Left forelimb (tissue), 1 donor: ENCODE measurements around the gene NUDT15.
"Not testable (repeated sequence)": the region's sequence is repeated elsewhere in the genome, so short reads cannot be mapped to it uniquely, and the experiment has no call there.

Experiments used
- DNase-seq: peaks from one replicate; pipeline ENCODE4 v3.0.0-alpha.2; 2018; ENCODE audit warnings: low spot score

NUDT15 gene

DNA sequence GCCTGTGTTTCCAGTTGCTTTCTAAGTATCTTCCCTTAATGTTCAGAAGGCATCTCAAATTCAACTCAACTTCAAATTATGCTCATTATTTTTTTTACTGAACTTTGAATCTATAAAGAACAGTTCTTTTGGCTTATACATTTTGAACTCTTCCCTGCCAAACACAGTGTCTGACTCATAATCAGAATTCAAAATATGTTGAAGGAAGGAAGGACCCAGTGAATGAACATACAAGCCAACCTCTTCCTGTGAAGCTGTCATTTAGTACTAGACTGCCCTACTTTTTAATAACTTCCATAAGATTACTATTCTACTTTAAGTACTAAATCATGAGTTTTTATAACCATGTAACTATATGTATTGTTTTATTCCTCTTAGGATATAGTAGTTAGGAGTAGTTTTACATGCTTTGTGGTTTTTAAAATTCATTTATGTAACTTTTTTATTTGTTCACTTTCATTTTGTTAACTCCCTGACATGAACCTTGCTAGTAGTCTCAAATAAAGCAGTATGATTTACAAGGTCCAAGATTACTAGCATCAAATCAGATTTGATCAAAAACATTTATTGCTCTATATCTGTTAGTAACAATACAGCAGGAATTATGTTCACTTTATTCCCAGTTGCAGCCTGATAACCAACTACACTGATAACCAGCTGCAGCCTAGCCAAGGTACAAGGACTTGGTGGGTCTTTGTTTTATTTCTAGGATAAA lies 6.4 kb downstream of the NUDT15 start:
- no peak for DNase-seq

DNA sequence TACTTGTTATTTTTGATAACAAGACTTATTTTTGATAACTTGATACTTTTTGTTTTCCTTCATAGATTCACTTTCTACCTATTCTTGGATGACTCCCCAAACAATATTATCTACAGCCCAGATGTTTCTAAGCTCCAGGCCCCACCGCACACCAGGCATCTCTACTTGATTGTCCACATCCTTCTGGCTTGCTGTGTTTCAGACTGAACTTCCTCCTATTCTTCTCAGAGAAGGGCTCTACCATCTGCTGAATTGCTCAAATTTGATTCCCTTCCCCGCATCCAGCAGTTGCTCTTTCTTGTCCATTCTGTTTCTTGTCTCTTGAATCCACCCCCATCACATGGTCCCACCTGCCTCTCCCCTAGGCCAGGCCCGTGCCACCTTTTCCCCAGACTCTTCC lies 13.0 kb downstream of the NUDT15 start:
- DNase-seq, result no peak

DNA sequence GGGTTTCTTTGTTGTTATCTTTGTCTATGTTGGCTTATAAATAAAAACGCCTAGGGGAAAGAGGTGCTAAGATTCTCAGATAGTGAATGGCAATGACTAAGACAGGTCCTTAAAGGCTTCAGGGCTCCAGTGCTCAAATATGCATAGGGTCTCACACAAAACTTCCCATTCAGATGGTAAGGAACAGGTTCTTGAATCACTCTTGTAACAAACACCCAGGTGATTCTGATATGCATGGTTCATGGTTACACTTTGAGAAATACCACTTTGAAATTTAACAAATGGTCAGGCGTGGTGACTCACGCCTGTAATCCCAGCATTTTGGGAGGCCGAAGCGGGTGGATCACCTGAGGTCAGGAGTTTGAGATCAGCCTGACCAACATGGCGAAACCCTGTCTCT lies 17.1 kb downstream of the NUDT15 start:
- no peak for DNase-seq

DNA sequence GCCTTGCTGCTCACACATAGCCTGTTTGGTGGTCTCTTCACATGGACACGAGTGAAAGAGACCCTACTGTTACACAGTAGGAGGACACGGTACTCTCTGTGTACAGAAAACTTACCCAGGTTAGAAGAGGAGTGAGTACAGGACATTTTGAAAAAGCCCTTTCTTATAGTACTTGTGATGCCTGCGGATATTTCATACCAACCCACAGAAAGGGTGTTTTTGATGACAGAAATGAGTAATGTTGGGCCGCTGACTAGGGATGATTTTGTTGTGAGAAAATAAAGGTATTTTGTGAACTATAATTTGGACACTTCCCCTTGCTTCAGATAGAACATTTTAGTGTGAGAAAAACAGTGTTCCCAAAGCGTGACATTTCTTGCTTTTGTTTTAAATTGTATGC lies 18.2 kb downstream of the NUDT15 start:
- no peak for DNase-seq

DNA sequence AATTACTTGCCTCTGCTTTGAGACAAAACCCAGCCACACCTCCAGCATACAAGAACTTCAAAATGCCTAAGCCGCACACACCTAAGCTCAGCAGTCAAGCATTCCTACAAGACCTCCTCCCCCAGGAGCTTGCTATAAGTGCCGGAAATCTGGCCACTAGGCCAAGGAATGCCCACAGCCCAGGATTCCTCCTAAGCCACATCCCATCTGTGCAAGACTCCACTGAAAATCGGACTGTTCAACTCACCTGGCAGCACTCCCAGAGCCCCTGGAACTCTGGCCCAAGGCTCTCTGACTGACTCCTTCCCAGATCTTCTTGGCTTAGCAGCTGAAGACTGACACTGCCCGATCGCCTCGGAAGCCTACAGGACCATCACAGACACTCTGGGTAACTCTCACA lies 21.0 kb downstream of the NUDT15 start:
- not testable (repeated sequence) for DNase-seq

DNA sequence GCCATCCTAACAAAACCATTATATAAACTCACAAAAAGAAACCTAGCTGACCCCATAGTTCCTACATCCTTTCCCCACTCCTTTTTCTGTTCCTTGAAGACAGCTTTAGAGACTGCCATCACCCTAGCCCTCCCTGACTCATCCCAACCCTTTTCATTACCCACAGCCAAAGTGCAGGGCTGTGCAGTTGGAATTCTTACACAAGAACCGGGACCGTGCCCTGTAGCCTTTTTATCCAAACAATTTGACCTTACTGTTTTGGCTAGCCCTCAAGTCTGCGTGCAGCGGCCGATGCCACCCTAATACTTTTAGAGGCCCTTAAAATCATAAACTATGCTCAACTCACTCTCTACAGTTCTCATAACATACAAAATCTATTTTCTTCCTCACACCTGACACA lies 22.4 kb downstream of the NUDT15 start:
- DNase-seq, result not testable (repeated sequence)

DNA sequence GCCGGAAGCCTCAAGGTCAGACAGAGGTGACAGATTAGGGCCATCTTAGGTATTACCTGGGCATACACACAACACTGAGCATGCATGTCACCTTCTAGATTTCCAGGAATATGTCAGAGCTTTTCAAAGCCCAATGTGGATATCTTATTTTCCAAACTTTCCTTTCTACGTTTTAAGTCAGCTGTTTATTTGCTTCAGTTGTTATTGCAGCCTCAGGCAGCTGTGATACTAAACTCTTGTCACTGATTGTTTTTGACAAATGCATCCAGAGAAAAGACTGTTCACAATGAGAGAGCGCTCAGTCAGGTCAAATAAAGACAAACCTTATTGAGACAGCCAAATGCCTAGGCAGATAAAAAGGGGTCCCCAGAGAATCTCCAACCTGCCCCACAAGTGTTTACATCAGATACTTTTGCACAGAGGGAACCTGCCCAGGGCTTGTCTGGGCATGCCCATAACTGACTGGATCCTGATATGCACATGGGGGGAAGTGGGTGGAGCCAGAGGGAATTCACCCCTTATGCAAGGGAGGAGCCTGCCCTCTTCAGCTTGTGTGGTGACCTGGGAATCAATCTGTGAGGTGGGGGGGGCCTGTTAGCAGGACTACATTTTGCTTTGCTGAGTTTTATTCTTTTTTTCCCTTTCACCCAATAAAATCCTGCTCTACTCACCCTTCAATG lies 28.9 kb downstream of the NUDT15 start:
- no peak for DNase-seq

DNA sequence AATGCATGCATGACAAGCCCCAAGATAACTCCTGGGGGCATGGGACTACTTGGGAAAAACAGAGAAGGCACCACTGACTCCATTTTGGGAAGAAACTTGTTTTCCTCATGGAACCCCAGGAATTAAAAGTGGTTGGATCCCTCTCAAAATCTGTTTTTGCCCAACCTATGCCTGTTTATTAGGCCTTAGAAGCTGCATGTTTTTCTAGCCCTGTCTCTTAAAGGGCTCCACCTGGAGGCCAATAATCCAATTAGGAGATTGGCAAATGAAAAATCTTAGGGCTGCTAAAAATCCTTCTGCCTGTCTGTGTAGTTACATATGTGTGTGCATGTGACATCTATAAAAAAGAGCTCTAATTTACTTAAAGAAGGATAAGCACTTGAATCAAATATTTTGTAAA lies 30.5 kb downstream of the NUDT15 start:
- no peak for DNase-seq

DNA sequence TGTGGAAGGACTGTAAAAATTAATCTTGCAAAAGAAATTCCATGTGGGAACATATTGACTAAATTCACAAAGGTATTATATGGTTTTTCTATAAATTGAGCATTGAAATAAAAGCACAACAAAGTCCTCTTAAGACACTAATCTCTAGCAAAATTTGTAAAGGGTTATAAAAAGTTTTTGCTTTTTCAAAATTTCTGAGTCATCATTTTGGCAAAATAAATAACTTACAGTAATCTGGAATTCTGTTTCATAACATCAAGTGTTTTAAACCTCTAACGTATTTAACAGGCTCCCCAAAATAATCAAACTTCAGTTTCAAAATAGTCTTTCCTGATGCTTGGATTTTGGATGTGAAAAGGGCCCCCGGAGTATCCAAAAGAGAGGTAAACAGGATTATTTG lies 31.4 kb downstream of the NUDT15 start:
- no peak for DNase-seq

DNA sequence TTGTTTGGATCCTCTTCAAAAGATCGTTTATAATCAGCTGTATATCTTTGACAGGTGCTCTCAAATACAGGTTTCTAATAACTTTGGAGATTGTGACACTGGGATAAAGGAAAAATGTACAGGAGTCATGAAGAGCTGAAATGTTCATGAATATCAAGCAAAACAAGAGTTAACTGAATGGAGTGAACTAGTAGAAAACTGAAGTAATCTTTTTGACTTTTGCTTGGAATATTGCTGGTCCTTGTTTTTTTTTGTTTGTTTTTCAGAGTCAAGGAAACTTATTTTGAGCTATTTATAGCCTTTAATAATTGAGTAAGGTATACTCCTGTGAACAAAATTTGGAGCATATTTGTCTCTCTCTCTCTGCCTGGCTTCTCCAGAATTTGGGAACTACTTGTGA lies 32.0 kb downstream of the NUDT15 start:
- DNase-seq, result no peak

DNA sequence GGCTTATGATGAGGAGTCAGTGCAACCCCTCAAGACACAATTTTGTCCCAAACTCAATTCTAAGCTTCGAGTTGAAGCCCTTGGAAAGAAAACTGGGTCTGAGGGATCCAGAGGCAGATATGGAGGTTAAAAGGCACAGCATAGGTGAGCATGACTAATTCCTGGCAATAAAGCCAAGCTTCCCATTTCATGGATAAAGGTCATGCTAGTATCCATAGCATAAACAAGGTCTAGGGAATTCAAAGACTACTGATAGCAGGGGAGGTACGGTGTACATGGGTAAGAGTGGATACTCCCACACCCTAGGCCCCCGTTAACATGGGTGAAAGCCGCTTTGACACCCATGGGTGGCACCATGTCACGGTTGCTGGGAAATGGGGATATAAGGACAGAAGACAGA lies 33.4 kb downstream of the NUDT15 start:
- no peak for DNase-seq

DNA sequence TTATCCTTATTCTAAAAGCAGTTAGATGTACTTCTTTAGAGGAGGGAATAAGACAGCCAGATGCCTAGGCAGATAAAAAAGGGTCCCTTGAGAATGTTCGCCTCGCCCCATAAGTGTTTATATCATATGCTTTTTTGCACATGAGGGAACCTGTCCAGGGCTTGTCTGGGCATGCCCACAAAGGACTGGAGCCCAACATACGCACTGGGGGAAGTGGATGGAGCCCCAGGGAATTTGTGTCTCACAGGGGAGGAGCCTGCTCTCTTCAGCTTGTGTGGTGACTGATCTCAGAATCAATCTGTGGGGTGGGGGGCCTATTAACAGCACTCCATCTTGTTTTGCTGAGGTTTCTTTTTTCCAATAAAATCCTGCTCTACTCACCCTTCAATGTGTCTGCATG lies 34.8 kb downstream of the NUDT15 start:
- no peak for DNase-seq

DNA sequence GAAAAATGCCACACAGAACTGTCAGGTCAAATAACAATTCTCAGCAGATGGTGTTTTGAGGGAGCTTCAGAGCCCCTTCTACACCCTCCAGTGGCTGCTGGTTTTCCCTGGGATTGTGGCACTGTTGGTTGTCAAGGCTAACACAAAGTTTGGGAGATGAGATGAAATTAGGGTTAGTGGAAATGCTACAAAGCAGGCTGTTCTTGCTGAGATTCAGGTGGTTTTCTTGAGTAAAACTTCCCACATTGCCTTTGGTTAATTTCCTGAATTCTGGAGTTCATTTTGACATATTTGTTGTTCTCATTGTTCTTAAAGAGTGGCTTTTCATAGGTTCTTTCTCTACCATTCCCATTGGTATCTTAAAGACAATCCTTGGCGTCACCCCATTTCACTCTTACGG lies 35.3 kb downstream of the NUDT15 start:
- no peak for DNase-seq

DNA sequence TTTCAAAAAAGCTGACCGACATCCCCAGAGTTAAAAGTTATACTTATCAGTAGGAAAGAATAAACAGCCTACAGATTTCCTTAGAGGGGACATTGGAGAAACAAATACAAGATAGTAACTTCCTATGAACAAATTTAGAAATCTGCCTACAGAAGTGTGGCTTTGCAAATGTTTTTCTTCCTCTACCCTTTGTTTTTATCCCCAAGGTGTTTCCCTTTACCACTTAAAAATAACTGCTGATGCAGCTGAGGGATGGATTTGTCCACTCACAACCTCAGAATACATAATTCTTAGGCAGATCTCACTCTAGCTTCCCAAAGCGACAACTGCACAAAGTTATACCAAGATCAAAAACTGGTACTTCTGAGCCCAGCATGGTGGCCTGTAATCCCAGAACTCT lies 36.5 kb downstream of the NUDT15 start:
- DNase-seq, result no peak

DNA sequence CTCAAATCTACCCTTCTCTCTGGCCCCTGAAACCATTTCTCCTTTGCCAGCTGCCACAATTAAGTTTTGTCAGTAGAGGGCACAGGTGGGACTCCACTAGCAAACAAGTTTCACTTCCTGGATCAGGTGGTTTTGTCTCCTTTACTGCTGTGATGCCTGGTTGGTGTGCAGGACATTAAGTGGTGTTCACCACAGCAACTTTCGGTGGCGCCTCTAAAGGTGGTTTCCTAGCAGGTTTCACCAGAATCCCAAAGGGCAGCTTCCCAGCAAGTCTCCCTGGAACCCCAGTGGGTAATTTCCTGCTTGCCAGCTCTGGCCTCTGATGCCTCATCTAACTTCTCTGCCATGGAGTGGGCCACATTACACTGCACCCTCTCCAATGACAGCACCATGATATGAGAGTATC lies 40.7 kb downstream of the NUDT15 start:
- DNase-seq, result no peak

DNA sequence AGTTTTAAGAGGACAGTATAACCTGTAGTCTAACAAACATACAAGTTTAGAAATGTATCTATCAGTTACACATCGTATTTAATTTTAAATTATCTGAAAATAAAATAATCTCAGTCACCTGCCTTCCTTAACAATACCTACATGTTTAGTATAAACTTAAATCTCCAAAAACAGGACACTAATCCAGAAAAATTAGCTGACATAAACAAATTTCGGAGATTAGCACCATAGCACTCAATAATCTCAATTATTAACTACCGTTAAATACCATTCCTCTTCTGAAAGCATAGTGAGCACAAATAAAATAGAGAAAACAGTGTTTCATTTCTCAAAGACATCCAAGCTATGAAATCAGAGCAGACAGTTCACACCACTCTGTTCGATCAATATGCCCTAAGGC lies 44.2 kb downstream of the NUDT15 start:
- DNase-seq, result no peak

DNA sequence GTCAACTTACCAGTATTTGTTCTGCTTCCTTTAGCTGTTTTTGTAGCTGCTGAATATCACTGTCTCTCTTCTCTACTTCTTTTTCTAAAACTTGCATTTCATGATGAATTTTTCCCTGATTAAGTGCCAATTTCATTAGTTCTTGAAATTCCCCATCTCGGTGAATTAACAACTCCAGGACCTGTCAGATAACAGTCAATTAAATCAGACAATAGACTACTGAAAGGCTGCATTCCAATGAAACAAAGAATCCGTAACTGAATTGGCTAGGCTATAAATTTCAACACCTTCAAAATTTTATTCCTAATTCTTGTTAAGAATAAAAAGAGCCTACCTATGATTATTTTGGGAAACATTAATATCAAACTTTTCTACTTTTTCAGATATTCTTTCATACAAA lies 48.7 kb downstream of the NUDT15 start:
- no peak for DNase-seq

DNA sequence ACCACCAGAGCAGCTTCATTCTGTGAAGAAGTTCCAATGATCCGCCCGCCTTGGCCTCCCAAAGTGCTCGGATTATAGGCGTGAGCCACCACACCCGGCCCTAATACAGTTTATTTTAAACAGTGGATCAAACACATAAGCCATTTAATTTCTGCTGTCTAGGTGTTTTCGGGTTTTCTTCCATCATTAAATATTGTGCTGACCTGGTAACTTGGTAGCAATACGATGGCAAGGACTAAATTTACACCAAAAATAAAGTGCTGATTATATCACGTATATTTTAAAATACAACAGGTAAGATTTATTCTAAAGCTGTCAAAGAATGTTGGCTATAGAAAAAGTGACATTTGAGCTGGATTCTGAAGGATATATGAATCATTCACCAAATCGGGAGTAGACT lies 56.1 kb downstream of the NUDT15 start:
- no peak for DNase-seq

DNA sequence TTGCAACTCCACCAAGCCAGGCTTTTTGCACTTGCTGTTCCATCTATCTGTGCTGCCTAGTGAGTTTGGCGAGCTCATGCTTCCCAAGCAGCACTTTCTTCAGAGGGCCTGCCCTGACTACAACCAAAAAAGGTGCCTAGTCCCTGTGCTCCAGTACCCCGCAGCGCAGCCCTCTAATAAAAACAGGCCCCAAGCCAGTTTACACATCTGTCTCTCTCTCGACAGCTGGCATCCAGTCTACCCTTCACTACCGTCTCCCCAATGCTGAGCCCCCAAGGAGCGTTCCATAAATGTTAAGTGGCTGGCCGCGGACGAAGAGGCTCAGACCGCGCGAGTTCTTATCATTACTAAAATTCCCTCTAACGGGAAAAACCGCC lies 56.9 kb downstream of the NUDT15 start:
- no peak for DNase-seq

DNA sequence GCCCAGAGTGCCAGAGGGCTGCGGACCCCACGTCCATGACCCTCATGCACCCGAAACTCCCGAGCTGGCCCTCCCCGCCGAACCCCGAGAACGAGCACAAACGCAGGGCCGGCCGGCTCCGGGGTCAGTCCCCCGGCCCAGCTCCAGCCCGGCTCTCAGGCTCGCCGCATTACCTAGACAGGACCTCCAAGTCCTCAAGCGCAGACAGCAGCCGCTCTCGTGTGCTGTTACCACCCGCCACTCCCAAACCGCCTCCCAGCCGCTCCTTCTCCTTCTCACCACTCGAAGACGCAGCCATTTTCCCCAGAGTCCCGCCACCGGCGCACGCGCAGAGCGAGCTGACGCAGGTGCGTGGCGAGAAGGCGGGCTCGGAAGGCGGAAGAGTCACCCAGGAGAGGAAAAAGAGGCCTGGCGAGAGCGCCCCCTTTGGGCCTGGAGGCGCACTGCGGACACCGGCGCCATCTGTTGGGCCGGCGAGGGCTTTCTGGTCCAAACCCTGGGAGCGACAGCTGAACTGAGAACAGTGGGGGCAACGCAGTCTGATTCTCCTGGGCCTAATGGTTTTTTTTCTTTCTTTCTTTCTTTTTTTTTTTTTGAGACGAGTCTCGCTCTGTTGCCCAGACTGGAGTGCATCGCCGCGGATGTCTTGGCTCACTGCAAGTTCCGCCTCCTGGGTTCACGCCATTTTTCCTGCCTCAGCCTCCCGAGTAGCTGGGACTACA lies 57.4 kb downstream of the NUDT15 start, which contains the start of gene MED4:
Gene MED4, minus strand, starts transcription at position 324 of the 722 bp plus-strand sequence. Its CDS starts 26 bp downstream, at position 298.
- peak; percentile 98 for DNase-seq

DNA sequence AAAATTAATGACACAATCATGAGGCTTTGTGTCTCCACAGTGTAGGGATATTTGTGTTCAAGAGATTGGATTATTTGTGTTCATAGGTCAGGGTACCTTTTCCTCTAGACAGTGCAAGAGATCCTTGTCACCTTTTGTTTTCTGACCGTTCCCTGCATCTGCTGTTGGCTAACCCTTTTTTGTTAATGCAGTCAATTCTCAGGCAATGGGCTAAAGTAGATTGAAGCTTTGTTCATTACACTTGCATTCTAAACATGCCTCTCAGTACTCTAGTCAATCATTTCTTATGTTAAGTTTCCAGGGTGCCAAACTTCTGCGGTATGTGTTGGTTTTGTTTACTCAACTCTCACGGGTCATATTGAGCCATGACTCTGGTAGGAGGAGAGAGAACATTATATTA lies 59.1 kb downstream of the NUDT15 start:
- DNase-seq, result no peak
